SK-N-SH treated with all-trans-retinoic acid at 6 μM for 48 hours (cell line): Measurements from ENCODE around the gene CD8B.

Experiments
- ATAC-seq: fragments of 200-7000 bp; cut with Tn5 transposase; 3 replicates; pipeline ENCODE4 v1.9.1; 2020; ENCODE audit warnings: mild to moderate bottlenecking, moderate library complexity
- ARNTL ChIP-seq: fragments of 450-650 bp; formaldehyde crosslinking; IDR thresholded peaks from 2 replicates; pipeline ENCODE4 v1.5.0; 2020; ENCODE audit warnings: low read depth, mild to moderate bottlenecking, moderate library complexity, borderline replicate concordance
- BACH2 ChIP-seq: fragments of 250-450 bp; sonication (Bioruptor Pico); IDR thresholded peaks from 2 replicates; pipeline ENCODE4 v1.9.0; 2021; ENCODE audit warnings: mild to moderate bottlenecking, borderline replicate concordance
- CSDC2 ChIP-seq: fragments of 250-450 bp; sonication (Bioruptor Pico); IDR thresholded peaks from 2 replicates; pipeline ENCODE4 v1.5.0; 2020; ENCODE audit warnings: mild to moderate bottlenecking, moderate library complexity
- ESRRG ChIP-seq: fragments of 250-450 bp; sonication (Bioruptor Pico); IDR thresholded peaks from 2 replicates; pipeline ENCODE4 v1.6.1; 2021; ENCODE audit warnings: mild to moderate bottlenecking
- GLIS3 ChIP-seq: fragments of 250-450 bp; sonication (Bioruptor Pico); IDR thresholded peaks from 2 replicates; pipeline ENCODE4 v1.5.0; 2020; ENCODE audit warnings: mild to moderate bottlenecking, moderate library complexity
- ISL1 ChIP-seq: fragments of 250-450 bp; sonication (Bioruptor Pico); IDR thresholded peaks from 2 replicates; pipeline ENCODE4 v2.1.2; 2022; ENCODE audit warnings: mild to moderate bottlenecking, moderate library complexity
- OSR1 ChIP-seq: fragments of 250-450 bp; sonication (Bioruptor Pico); IDR thresholded peaks from 2 replicates; pipeline ENCODE4 v1.8.0; 2022; ENCODE audit warnings: moderate library complexity, mild to moderate bottlenecking, inconsistent platforms
- PPARA ChIP-seq: fragments of 250-450 bp; sonication (Bioruptor Pico); IDR thresholded peaks from 2 replicates; pipeline ENCODE4 v1.5.0; 2020; ENCODE audit warnings: mild to moderate bottlenecking, borderline replicate concordance
- RARB ChIP-seq: fragments of 250-450 bp; sonication (Bioruptor Pico); IDR thresholded peaks from 2 replicates; pipeline ENCODE4 v1.8.0; 2021; ENCODE audit warnings: mild to moderate bottlenecking, moderate library complexity
- SNAI2 ChIP-seq: fragments of 250-450 bp; sonication (Bioruptor Pico); IDR thresholded peaks from 2 replicates; pipeline ENCODE4 v1.5.0; 2020; ENCODE audit warnings: mild to moderate bottlenecking, moderate library complexity
- TCF4 ChIP-seq: fragments of 250-450 bp; sonication (Bioruptor Pico); IDR thresholded peaks from 2 replicates; pipeline ENCODE4 v1.8.0; 2021; ENCODE audit warnings: mild to moderate bottlenecking, moderate library complexity, borderline replicate concordance
- TOX ChIP-seq: fragments of 250-450 bp; sonication (Bioruptor Pico); IDR thresholded peaks from 2 replicates; pipeline ENCODE4 v1.8.0; 2021; ENCODE audit warnings: mild to moderate bottlenecking, moderate library complexity, borderline replicate concordance
- ZC3H10 ChIP-seq: fragments of 250-450 bp; sonication (Bioruptor Pico); IDR thresholded peaks from 2 replicates; pipeline ENCODE4 v1.5.1; 2021; ENCODE audit warnings: mild to moderate bottlenecking, moderate library complexity
- ZFP3 ChIP-seq: fragments of 250-450 bp; sonication (Bioruptor Pico); IDR thresholded peaks from 2 replicates; pipeline ENCODE4 v1.5.0; 2020; ENCODE audit warnings: mild to moderate bottlenecking, moderate library complexity
- ZFP30 ChIP-seq: fragments of 450-650 bp; formaldehyde crosslinking; IDR thresholded peaks from 2 replicates; pipeline ENCODE4 v1.5.0; 2022; ENCODE audit warnings: mild to moderate bottlenecking, moderate library complexity
- ZNF565 ChIP-seq: fragments of 450-650 bp; formaldehyde crosslinking; conservative IDR thresholded peaks from 2 replicates; pipeline ENCODE4 v1.5.0; 2020; ENCODE audit warnings: low read depth, mild to moderate bottlenecking, moderate library complexity
- ZNF70 ChIP-seq: fragments of 450-650 bp; formaldehyde crosslinking; IDR thresholded peaks from 2 replicates; pipeline ENCODE4 v1.5.0; 2020; ENCODE audit warnings: mild to moderate bottlenecking, moderate library complexity
- ZNF8 ChIP-seq: fragments of 450-650 bp; formaldehyde crosslinking; IDR thresholded peaks from 2 replicates; pipeline ENCODE4 v1.5.0; 2020; ENCODE audit warnings: mild to moderate bottlenecking, moderate library complexity
- TF ChIP-seq, protein P1 (sequence below): fragments of 250-450 bp; sonication (Bioruptor Pico); IDR thresholded peaks from 2 replicates; pipeline ENCODE4 v1.5.0; 2020; ENCODE audit warnings: mild to moderate bottlenecking, moderate library complexity
- TF ChIP-seq, protein P2 (sequence below): fragments of 250-450 bp; sonication (Bioruptor Pico); IDR thresholded peaks from 2 replicates; pipeline ENCODE4 v1.8.0; 2021; ENCODE audit warnings: low read depth, mild to moderate bottlenecking, moderate library complexity, borderline replicate concordance
- TF ChIP-seq, protein P3 (sequence below): fragments of 250-450 bp; sonication (Bioruptor Pico); IDR thresholded peaks from 2 replicates; pipeline ENCODE4 v1.5.1; 2021; ENCODE audit warnings: mild to moderate bottlenecking, moderate library complexity
- TF ChIP-seq, protein P4 (sequence below): fragments of 250-450 bp; sonication (Bioruptor Pico); IDR thresholded peaks from 2 replicates; pipeline ENCODE4 v1.8.0; 2020; ENCODE audit warnings: mild to moderate bottlenecking, moderate library complexity, borderline replicate concordance
- TF ChIP-seq, protein P5 (sequence below): fragments of 250-450 bp; sonication (Bioruptor Pico); IDR thresholded peaks from 2 replicates; pipeline ENCODE4 v1.5.1; 2020; ENCODE audit warnings: low read depth, mild to moderate bottlenecking, moderate library complexity

Gene CD8B

DNA sequence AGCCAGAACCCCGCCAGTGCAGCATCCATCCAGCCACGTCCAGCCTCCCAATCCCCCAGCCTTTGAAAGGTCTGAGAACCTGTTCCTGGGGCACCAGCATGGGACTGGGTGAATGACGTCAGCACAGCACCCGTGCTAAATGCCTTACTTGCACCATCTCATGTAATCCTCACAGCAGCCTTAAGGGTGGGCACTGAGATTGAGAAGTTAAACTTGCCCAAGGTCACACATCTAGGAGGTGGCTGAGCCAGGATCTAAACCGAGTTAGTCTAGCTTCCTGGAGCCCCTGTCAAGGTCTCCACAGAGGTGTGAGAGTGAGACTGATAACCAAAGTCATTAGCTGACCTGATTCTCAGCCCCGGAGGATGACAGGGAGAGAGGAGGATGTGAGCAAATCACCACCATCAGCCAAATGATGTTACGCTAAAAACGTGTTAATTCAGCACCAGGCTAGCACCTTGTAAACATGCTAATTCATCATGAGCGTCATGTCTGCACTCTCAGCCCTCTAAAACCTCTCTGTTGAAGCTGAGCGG is 75.6 kb downstream of the CD8B start:
- no peak for ATAC-seq

DNA sequence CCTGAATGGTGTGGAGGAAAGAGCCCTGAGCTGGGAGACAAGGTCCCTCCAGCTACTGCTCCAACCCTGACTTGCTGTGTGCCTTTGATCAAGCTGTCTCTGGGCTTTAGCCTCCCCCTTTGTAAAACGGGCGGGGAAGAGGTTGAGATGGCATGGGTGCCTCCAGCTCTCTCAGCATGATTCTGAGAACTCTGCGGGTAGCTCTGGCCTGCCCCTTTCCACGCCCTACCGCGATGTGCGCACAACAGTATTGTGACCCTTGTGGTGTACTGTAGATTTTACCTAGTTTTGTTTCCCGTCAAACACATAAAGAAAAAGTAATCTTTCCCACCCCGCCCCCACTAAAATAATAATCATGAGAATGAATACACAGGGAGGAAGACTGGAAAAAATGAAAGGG is 76.2 kb downstream of the CD8B start:
- ATAC-seq = no peak
- no peak for TF ChIP-seq ESRRG
- TF ChIP-seq ZNF565 = no peak
- TF ChIP-seq ZNF8 (CRISPR knock-in tag) = no peak
- TF ChIP-seq BACH2 (CRISPR knock-in tag) = no peak
- TF ChIP-seq RARB = no peak
- no peak for TF ChIP-seq ZFP3 (CRISPR knock-in tag)
- TF ChIP-seq ISL1 (CRISPR knock-in tag) = no peak
- TF ChIP-seq ZC3H10 = no peak
- TF ChIP-seq, protein P1, sequence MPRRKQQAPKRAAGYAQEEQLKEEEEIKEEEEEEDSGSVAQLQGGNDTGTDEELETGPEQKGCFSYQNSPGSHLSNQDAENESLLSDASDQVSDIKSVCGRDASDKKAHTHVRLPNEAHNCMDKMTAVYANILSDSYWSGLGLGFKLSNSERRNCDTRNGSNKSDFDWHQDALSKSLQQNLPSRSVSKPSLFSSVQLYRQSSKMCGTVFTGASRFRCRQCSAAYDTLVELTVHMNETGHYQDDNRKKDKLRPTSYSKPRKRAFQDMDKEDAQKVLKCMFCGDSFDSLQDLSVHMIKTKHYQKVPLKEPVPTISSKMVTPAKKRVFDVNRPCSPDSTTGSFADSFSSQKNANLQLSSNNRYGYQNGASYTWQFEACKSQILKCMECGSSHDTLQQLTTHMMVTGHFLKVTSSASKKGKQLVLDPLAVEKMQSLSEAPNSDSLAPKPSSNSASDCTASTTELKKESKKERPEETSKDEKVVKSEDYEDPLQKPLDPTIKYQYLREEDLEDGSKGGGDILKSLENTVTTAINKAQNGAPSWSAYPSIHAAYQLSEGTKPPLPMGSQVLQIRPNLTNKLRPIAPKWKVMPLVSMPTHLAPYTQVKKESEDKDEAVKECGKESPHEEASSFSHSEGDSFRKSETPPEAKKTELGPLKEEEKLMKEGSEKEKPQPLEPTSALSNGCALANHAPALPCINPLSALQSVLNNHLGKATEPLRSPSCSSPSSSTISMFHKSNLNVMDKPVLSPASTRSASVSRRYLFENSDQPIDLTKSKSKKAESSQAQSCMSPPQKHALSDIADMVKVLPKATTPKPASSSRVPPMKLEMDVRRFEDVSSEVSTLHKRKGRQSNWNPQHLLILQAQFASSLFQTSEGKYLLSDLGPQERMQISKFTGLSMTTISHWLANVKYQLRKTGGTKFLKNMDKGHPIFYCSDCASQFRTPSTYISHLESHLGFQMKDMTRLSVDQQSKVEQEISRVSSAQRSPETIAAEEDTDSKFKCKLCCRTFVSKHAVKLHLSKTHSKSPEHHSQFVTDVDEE (CRISPR knock-in tag) = no peak
- no peak for TF ChIP-seq TCF4
- TF ChIP-seq, protein P2, sequence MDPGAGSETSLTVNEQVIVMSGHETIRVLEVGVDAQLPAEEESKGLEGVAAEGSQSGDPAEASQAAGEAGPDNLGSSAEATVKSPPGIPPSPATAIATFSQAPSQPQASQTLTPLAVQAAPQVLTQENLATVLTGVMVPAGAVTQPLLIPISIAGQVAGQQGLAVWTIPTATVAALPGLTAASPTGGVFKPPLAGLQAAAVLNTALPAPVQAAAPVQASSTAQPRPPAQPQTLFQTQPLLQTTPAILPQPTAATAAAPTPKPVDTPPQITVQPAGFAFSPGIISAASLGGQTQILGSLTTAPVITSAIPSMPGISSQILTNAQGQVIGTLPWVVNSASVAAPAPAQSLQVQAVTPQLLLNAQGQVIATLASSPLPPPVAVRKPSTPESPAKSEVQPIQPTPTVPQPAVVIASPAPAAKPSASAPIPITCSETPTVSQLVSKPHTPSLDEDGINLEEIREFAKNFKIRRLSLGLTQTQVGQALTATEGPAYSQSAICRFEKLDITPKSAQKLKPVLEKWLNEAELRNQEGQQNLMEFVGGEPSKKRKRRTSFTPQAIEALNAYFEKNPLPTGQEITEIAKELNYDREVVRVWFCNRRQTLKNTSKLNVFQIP (CRISPR knock-in tag) = no peak
- no peak for TF ChIP-seq ZNF70 (CRISPR knock-in tag)
- TF ChIP-seq, protein P3, sequence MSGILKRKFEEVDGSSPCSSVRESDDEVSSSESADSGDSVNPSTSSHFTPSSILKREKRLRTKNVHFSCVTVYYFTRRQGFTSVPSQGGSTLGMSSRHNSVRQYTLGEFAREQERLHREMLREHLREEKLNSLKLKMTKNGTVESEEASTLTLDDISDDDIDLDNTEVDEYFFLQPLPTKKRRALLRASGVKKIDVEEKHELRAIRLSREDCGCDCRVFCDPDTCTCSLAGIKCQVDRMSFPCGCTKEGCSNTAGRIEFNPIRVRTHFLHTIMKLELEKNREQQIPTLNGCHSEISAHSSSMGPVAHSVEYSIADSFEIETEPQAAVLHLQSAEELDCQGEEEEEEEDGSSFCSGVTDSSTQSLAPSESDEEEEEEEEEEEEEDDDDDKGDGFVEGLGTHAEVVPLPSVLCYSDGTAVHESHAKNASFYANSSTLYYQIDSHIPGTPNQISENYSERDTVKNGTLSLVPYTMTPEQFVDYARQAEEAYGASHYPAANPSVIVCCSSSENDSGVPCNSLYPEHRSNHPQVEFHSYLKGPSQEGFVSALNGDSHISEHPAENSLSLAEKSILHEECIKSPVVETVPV (CRISPR knock-in tag) = no peak
- TF ChIP-seq ZFP30 = no peak
- TF ChIP-seq, protein P4, sequence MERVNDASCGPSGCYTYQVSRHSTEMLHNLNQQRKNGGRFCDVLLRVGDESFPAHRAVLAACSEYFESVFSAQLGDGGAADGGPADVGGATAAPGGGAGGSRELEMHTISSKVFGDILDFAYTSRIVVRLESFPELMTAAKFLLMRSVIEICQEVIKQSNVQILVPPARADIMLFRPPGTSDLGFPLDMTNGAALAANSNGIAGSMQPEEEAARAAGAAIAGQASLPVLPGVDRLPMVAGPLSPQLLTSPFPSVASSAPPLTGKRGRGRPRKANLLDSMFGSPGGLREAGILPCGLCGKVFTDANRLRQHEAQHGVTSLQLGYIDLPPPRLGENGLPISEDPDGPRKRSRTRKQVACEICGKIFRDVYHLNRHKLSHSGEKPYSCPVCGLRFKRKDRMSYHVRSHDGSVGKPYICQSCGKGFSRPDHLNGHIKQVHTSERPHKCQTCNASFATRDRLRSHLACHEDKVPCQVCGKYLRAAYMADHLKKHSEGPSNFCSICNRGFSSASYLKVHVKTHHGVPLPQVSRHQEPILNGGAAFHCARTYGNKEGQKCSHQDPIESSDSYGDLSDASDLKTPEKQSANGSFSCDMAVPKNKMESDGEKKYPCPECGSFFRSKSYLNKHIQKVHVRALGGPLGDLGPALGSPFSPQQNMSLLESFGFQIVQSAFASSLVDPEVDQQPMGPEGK (CRISPR knock-in tag) = no peak
- no peak for TF ChIP-seq ARNTL (CRISPR knock-in tag)
- TF ChIP-seq CSDC2 = no peak
- no peak for TF ChIP-seq TOX (CRISPR knock-in tag)

More for the DNA sequence above, 75.6 kb downstream of the CD8B start:
- TF ChIP-seq TCF4 = no peak
- no peak for TF ChIP-seq OSR1 (CRISPR knock-in tag)
- no peak for TF ChIP-seq SNAI2 (CRISPR knock-in tag)
- TF ChIP-seq BACH2 (CRISPR knock-in tag) = no peak
- no peak for TF ChIP-seq ISL1 (CRISPR knock-in tag)
- TF ChIP-seq ZNF565 = no peak
- TF ChIP-seq RARB = no peak
- no peak for TF ChIP-seq GLIS3 (CRISPR knock-in tag)
- TF ChIP-seq ZNF70 (CRISPR knock-in tag) = no peak
- no peak for TF ChIP-seq ZNF8 (CRISPR knock-in tag)
- no peak for TF ChIP-seq TOX (CRISPR knock-in tag)
- TF ChIP-seq, protein P1 (CRISPR knock-in tag) = no peak
- no peak for TF ChIP-seq ZFP30
- no peak for TF ChIP-seq ZFP3 (CRISPR knock-in tag)
- no peak for TF ChIP-seq ZC3H10
- TF ChIP-seq, protein P3 (CRISPR knock-in tag) = no peak
- TF ChIP-seq PPARA (CRISPR knock-in tag) = no peak
- TF ChIP-seq ESRRG = no peak
- TF ChIP-seq, protein P5, sequence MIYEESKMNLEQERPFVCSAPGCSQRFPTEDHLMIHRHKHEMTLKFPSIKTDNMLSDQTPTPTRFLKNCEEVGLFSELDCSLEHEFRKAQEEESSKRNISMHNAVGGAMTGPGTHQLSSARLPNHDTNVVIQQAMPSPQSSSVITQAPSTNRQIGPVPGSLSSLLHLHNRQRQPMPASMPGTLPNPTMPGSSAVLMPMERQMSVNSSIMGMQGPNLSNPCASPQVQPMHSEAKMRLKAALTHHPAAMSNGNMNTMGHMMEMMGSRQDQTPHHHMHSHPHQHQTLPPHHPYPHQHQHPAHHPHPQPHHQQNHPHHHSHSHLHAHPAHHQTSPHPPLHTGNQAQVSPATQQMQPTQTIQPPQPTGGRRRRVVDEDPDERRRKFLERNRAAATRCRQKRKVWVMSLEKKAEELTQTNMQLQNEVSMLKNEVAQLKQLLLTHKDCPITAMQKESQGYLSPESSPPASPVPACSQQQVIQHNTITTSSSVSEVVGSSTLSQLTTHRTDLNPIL (CRISPR knock-in tag) = no peak
- no peak for TF ChIP-seq ARNTL (CRISPR knock-in tag)
